ENCODE results near the gene TSPAN9.

The TSPAN9 gene

GRCh38 chr12:3283137-3283680 is 206.0 kb downstream of the TSPAN9 start:
- H3K4me3 ChIP-seq (ENCODE audit: low read length) = no peak overlapping the region
- no peaks in the 10 kb centered on the region for H3K9me3 ChIP-seq (ENCODE audit: control insufficient read depth, insufficient read depth, low read length)
- no peak overlapping the region for H3K27ac ChIP-seq (ENCODE audit: low read depth, low read length)
- H3F3A ChIP-seq (ENCODE audit: control insufficient read depth, insufficient read depth) = no peaks in the 10 kb centered on the region
- H4K20me1 ChIP-seq (ENCODE audit: control insufficient read depth, insufficient read depth, low read depth, low read length) = no peaks in the 10 kb centered on the region
- no peaks in the 10 kb centered on the region for H3K4me1 ChIP-seq (ENCODE audit: control insufficient read depth, low read length)
- no peaks in the 10 kb centered on the region for H3K79me2 ChIP-seq (ENCODE audit: control insufficient read depth, low read length)
- H3K9me2 ChIP-seq (replicated peaks; ENCODE audit: control insufficient read depth, low read length) = no peaks in the 10 kb centered on the region
- no peaks in the 10 kb centered on the region for H3K27me3 ChIP-seq (ENCODE audit: control insufficient read depth, low read length)
- TF ChIP-seq EZH2phosphoT487 (IDR thresholded peaks at IDR 0.05; ENCODE audit: borderline replicate concordance, low read length) (no peak), CTCF (IDR thresholded peaks at IDR 0.05; ENCODE audit: low read depth, low read length, poor library complexity, severe bottlenecking) (no peak)
- no peak overlapping the region for H3K4me2 ChIP-seq (ENCODE audit: low read length)
- H3K36me3 ChIP-seq (ENCODE audit: control insufficient read depth, low read length) = no peaks in the 10 kb centered on the region

- H3K4me1 ChIP-seq (ENCODE audit: control insufficient read depth, low read length) = no peaks in the 10 kb centered on the region
- no peak overlapping the region for H3K27ac ChIP-seq (ENCODE audit: low read depth, low read length)
- H3F3A ChIP-seq (ENCODE audit: control insufficient read depth, insufficient read depth) = no peaks in the 10 kb centered on the region
- no peak for TF ChIP-seq EZH2phosphoT487 (IDR thresholded peaks at IDR 0.05; ENCODE audit: borderline replicate concordance, low read length)
- TF ChIP-seq CTCF (IDR thresholded peaks at IDR 0.05; ENCODE audit: low read depth, low read length, poor library complexity, severe bottlenecking) = no peak
- no peak overlapping the region for H3K4me2 ChIP-seq (ENCODE audit: low read length)
- H3K9me2 ChIP-seq (replicated peaks; ENCODE audit: control insufficient read depth, low read length) = no peaks in the 10 kb centered on the region
- no peaks in the 10 kb centered on the region for H3K9me3 ChIP-seq (ENCODE audit: control insufficient read depth, insufficient read depth, low read length)
- H3K79me2 ChIP-seq (ENCODE audit: control insufficient read depth, low read length) = no peaks in the 10 kb centered on the region
- peaks cover 3% of the 10 kb centered on the region; the same call in 1 of the 2 replicates for H3K27me3 ChIP-seq (ENCODE audit: control insufficient read depth, low read length)
- H4K20me1 ChIP-seq (ENCODE audit: control insufficient read depth, insufficient read depth, low read depth, low read length) = no peaks in the 10 kb centered on the region
- H3K4me3 ChIP-seq (ENCODE audit: low read length) = no peak overlapping the region
- no peaks in the 10 kb centered on the region for H3K36me3 ChIP-seq (ENCODE audit: control insufficient read depth, low read length)
Observed at GRCh38 chr12:3284405-3284804, 207.2 kb downstream of the TSPAN9 start.

- Histone ChIP-seq H3K27me3 (ENCODE audit: control insufficient read depth, low read length) (peaks cover 3% of the 10 kb centered on the region; the same call in 1 of the 2 replicates), H3K9me3 (ENCODE audit: control insufficient read depth, insufficient read depth, low read length) (no peaks in the 10 kb centered on the region), H3F3A (ENCODE audit: control insufficient read depth, insufficient read depth) (no peaks in the 10 kb centered on the region), H3K9me2 (replicated peaks; ENCODE audit: control insufficient read depth, low read length) (no peaks in the 10 kb centered on the region), H4K20me1 (ENCODE audit: control insufficient read depth, insufficient read depth, low read depth, low read length) (no peaks in the 10 kb centered on the region), H3K4me1 (ENCODE audit: control insufficient read depth, low read length) (no peaks in the 10 kb centered on the region), H3K4me2 (ENCODE audit: low read length) (no peak overlapping the region), H3K27ac (ENCODE audit: low read depth, low read length) (no peak overlapping the region), H3K79me2 (ENCODE audit: control insufficient read depth, low read length) (no peaks in the 10 kb centered on the region), H3K36me3 (ENCODE audit: control insufficient read depth, low read length) (no peaks in the 10 kb centered on the region), H3K4me3 (ENCODE audit: low read length) (no peak overlapping the region)
- TF ChIP-seq CTCF (IDR thresholded peaks at IDR 0.05; ENCODE audit: low read depth, low read length, poor library complexity, severe bottlenecking) = no peak
- TF ChIP-seq EZH2phosphoT487 (IDR thresholded peaks at IDR 0.05; ENCODE audit: borderline replicate concordance, low read length) = no peak
Observed at GRCh38 chr12:3285570-3285969, 208.4 kb downstream of the TSPAN9 start.

Measured in DOHH2 (cell line).